Measurements from ENCODE around the gene GAL3ST3. TPM values are rescaled to one million over a fixed set of nuclear protein-coding genes. Genes with fewer than 3 reads are reported as not detected.

The GAL3ST3 gene
- total RNA-seq, 2 experiments from 2014 or later, result not detected

DNA sequence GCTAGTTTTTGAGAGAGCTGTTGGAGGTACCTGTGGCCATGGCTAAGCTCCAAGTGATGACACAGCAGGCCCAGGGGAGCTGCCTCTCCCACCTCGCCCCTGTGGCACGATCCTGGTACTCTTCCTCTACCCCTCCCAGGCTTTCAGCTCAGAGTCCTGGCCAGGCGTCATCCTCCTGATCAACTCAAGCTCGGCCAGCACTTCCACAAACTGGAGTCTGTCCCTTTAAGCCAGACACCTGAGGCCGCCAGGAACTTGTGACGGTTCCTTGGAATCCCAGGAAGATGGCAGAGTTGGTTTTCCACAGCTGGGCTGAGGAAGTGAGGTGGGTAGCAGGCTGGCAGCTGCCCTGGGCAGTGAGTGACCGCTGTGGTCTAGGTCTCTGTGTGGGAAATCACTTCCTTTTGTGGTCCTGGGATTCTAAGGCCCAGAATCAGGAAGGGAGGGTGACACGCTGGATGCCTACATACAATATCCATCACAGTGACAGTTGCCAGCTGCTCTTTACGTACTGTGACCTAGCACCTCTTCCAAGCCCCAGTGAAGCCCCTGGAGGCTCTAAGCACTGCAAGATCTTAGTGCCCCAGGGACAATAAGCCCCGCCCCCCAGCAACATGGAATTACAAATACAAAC lies 40.4 kb downstream of the GAL3ST3 start:
- Histone ChIP-seq H3K9me2 (ENCODE audit: insufficient read depth, low read length) (no peaks in the 10 kb centered on the region), H3K4me1 (ENCODE audit: insufficient read depth, low read length, poor library complexity, severe bottlenecking) (peaks cover 18% of the 10 kb centered on the region), H3K27ac (ENCODE audit: low read depth, low read length, poor library complexity, severe bottlenecking) (no peak overlapping the region), H3K79me2 (ENCODE audit: insufficient read depth, low read depth, low read length) (peaks cover 12% of the 10 kb centered on the region), H2AFZ (ENCODE audit: low read length) (no peak overlapping the region), H3K4me2 (ENCODE audit: low read length) (no peak overlapping the region), H3K36me3 (ENCODE audit: insufficient read depth, low read length) (peaks cover 30% of the 10 kb centered on the region), H3K9me3 (ENCODE audit: low read length) (no peaks in the 10 kb centered on the region), H3K4me3 (ENCODE audit: low read depth, low read length, poor library complexity, severe bottlenecking) (no peak overlapping the region), H4K20me1 (ENCODE audit: insufficient read depth, low read length) (no peaks in the 10 kb centered on the region)
- CTCF ChIA-PET (ENCODE audit: unreplicated experiment), result interaction anchor here (0.6 kb wide), 1 partner anchor 38 kb away, joined by 3 read pairs; no protein-coding TSS in a partner anchor
- POLR2A ChIA-PET, result interaction anchor here (0.6 kb wide), 1 partner anchor 150 kb away, joined by 3 read pairs; no protein-coding TSS in a partner anchor
- BruUV-seq (replicated peaks), result no TSS peak
- DNase-seq (ENCODE audit: low spot score), result no peak
- TF ChIP-seq, protein P1, sequence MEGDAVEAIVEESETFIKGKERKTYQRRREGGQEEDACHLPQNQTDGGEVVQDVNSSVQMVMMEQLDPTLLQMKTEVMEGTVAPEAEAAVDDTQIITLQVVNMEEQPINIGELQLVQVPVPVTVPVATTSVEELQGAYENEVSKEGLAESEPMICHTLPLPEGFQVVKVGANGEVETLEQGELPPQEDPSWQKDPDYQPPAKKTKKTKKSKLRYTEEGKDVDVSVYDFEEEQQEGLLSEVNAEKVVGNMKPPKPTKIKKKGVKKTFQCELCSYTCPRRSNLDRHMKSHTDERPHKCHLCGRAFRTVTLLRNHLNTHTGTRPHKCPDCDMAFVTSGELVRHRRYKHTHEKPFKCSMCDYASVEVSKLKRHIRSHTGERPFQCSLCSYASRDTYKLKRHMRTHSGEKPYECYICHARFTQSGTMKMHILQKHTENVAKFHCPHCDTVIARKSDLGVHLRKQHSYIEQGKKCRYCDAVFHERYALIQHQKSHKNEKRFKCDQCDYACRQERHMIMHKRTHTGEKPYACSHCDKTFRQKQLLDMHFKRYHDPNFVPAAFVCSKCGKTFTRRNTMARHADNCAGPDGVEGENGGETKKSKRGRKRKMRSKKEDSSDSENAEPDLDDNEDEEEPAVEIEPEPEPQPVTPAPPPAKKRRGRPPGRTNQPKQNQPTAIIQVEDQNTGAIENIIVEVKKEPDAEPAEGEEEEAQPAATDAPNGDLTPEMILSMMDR (conservative IDR thresholded peaks at IDR 0.05; ENCODE audit: low read length), result no peak
- no peak for TF ChIP-seq EZH2phosphoT487 (IDR thresholded peaks at IDR 0.05; ENCODE audit: borderline replicate concordance, low read depth, low read length)
- intact Hi-C loops (cut with micrococcal nuclease; ENCODE audit: unreplicated experiment), result no loop called here

DNA sequence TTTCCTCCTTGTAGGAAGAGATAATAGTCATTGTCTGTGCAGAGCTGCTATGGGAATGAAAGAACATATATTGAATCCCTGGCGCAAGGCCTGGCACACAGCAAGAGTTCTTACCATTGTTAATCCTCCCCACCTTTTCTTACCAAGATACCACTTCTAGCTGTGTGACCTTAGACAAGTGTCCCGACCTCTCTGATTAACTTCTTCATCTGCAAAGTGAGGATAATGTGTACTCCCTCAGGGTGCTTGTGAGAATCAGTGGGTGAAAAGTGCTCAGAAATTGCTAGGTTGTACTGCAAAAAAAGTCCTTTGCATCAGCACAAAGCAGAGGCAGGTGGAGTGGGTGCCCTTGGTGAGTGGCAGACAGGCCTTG lies 40.9 kb downstream of the GAL3ST3 start:
- no TSS peak for BruUV-seq (replicated peaks)
- H2AFZ ChIP-seq (ENCODE audit: low read length), result no peak overlapping the region

More for the DNA sequence above, 40.9 kb downstream of the GAL3ST3 start:
- H4K20me1 ChIP-seq (ENCODE audit: insufficient read depth, low read length), result no peaks in the 10 kb centered on the region
- H3K4me1 ChIP-seq (ENCODE audit: insufficient read depth, low read length, poor library complexity, severe bottlenecking), result peaks cover 23% of the 10 kb centered on the region
- TF ChIP-seq EZH2phosphoT487 (IDR thresholded peaks at IDR 0.05; ENCODE audit: borderline replicate concordance, low read depth, low read length), result no peak
- TF ChIP-seq, protein P1 (conservative IDR thresholded peaks at IDR 0.05; ENCODE audit: low read length), result no peak
- H3K4me2 ChIP-seq (ENCODE audit: low read length), result no peak overlapping the region
- no peak for DNase-seq (ENCODE audit: low spot score)
- no peak overlapping the region for H3K27ac ChIP-seq (ENCODE audit: low read depth, low read length, poor library complexity, severe bottlenecking)
- H3K9me2 ChIP-seq (ENCODE audit: insufficient read depth, low read length), result no peaks in the 10 kb centered on the region
- peaks cover 33% of the 10 kb centered on the region for H3K36me3 ChIP-seq (ENCODE audit: insufficient read depth, low read length)
- POLR2A ChIA-PET, result no interaction called here
- H3K4me3 ChIP-seq (ENCODE audit: low read depth, low read length, poor library complexity, severe bottlenecking), result no peak overlapping the region
- CTCF ChIA-PET (ENCODE audit: unreplicated experiment), result interaction anchor here (0.6 kb wide), 1 partner anchor 38 kb away, joined by 3 read pairs; no protein-coding TSS in a partner anchor
- no peaks in the 10 kb centered on the region for H3K9me3 ChIP-seq (ENCODE audit: low read length)
- intact Hi-C loops (cut with micrococcal nuclease; ENCODE audit: unreplicated experiment), result no loop called here
- H3K79me2 ChIP-seq (ENCODE audit: insufficient read depth, low read depth, low read length), result peaks cover 17% of the 10 kb centered on the region
